NCI-H187 (cell line): ENCODE measurements around the gene MAN1C1.
A peak's percentile ranks its signal among the peaks of the same experiment; 100 is the strongest.
"Not testable (repeated sequence)": the region's sequence is repeated elsewhere in the genome, so short reads cannot be mapped to it uniquely, and the experiment has no call there.

Experiments used
- DNase-seq, 2 experiments: peaks; one replicate each; lab custom pipeline; 2025; lab: John Stamatoyannopoulos, UW

Gene MAN1C1

GRCh38 chr1:25583519-25584370 lies 32.8 kb upstream of the MAN1C1 start:
- no peak for DNase-seq

- no peak for DNase-seq
Observed at GRCh38 chr1:25586181-25586588, 30.4 kb upstream of the MAN1C1 start.

- DNase-seq = no peak
Observed at GRCh38 chr1:25587290-25587689, 29.3 kb upstream of the MAN1C1 start.

- not testable (repeated sequence) for DNase-seq
Observed at GRCh38 chr1:25588224-25588623, 28.4 kb upstream of the MAN1C1 start.

- DNase-seq = not testable (repeated sequence)
Observed at GRCh38 chr1:25588786-25589185, 27.8 kb upstream of the MAN1C1 start.

- DNase-seq = no peak
Observed at GRCh38 chr1:25590096-25590824, 26.3 kb upstream of the MAN1C1 start.

- DNase-seq = no peak
Observed at GRCh38 chr1:25593861-25594260, 22.7 kb upstream of the MAN1C1 start.

GRCh38 chr1:25594971-25595370 lies 21.6 kb upstream of the MAN1C1 start:
- no peak for DNase-seq

GRCh38 chr1:25596641-25597040 lies 19.9 kb upstream of the MAN1C1 start:
- not testable (repeated sequence) for DNase-seq

- DNase-seq = no peak
Observed at GRCh38 chr1:25598879-25599278, 17.7 kb upstream of the MAN1C1 start.

- no peak for DNase-seq
Observed at GRCh38 chr1:25599969-25600610, 16.5 kb upstream of the MAN1C1 start.

- not testable (repeated sequence) for DNase-seq
Observed at GRCh38 chr1:25600971-25601699, 15.5 kb upstream of the MAN1C1 start.

GRCh38 chr1:25603779-25604538 lies 12.6 kb upstream of the MAN1C1 start:
- not testable (repeated sequence) for DNase-seq

- no peak for DNase-seq
Observed at GRCh38 chr1:25607123-25607522, 9.5 kb upstream of the MAN1C1 start.

GRCh38 chr1:25608488-25609178 lies 8.0 kb upstream of the MAN1C1 start:
- peak; percentile 33 to 54 for DNase-seq

GRCh38 chr1:25609921-25610320 lies 6.7 kb upstream of the MAN1C1 start:
- no peak for DNase-seq

GRCh38 chr1:25610822-25611630 lies 5.6 kb upstream of the MAN1C1 start:
- no peak for DNase-seq

- DNase-seq = no peak
Observed at GRCh38 chr1:25611843-25612242, 4.7 kb upstream of the MAN1C1 start.

- DNase-seq = no peak
Observed at GRCh38 chr1:25612421-25612820, 4.2 kb upstream of the MAN1C1 start.

GRCh38 chr1:25613091-25613490 lies 3.5 kb upstream of the MAN1C1 start:
- DNase-seq = no peak
